Measurements from ENCODE around the gene LTF. TPM values are rescaled to one million over a fixed set of nuclear protein-coding genes. Genes with fewer than 3 reads are reported as not detected.

LTF gene
- polyA plus RNA-seq, 1 donor from 2014 or later = not detected

DNA sequence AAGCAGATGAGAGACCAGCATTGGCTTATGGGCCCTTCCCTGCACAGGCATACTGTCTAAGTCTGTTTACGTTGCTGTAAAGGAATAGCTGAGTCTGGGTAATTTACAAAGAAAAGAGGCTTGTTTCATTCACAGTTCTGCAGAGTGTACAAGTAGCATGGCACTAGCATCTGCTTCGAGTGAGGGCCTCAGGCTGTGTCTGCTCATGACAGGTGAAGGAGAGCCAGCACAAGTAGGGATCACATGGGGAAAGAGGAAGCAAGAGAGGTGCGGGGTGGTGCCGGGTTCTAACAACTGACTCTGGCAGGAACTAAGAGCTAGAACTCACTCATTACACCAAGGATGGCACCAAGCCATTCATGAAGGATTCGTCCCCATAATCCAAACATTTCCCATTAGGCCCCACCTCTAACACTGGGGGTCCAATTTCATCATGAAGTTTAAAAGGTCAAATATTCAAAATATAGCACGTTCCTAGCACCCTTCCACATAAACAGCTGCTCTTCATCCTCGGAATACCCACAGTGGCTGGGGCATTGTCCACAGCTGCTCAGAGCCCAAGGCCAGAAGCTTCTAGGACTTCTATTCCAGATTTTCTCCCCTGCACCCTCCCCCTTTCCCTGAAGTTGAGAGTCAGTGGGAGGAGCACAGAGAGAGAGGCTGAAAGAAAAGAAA, 38.6 kb upstream of the LTF start:
- H3K4me2 ChIP-seq (ENCODE audit: low read length) = no peak overlapping the region

DNA sequence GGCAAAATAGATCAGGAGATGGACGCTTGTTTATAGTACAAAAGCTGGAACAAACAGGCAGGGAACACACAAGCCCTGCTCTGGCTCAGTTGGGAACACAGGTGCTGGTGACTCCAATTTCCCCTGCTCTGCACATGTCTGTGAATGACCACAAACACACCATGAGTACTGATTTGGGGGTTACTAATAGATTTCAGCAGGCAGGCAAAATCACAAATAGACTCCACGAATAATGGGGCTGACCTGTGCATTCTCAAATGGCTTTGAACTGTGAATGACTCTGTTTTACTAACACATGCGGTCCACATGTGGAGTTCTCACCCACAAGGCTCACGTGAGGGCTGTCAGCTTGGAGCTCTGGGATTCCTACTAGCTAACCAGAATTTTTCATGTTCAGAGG, 37.0 kb upstream of the LTF start:
- no peaks in the 10 kb centered on the region for H3K27me3 ChIP-seq (ENCODE audit: insufficient read depth, low read depth, low read length)
- no peak overlapping the region for H3K4me3 ChIP-seq (ENCODE audit: low read length)
- H3K9ac ChIP-seq (ENCODE audit: low read length) = no peak overlapping the region
- no peak for TF ChIP-seq EZH2 (IDR thresholded peaks at IDR 0.05; ENCODE audit: borderline replicate concordance, insufficient read depth, low read length, poor library complexity, severe bottlenecking)
- no peak for TF ChIP-seq POLR2AphosphoS5 (IDR thresholded peaks at IDR 0.05)
- TF ChIP-seq MXI1 (conservative IDR thresholded peaks at IDR 0.05; ENCODE audit: poor library complexity, severe bottlenecking) = no peak
- no peak for TF ChIP-seq EP300 (conservative IDR thresholded peaks at IDR 0.05; ENCODE audit: poor library complexity, severe bottlenecking)
- H4K20me1 ChIP-seq (ENCODE audit: insufficient read depth) = no peaks in the 10 kb centered on the region
- H3K36me3 ChIP-seq (ENCODE audit: insufficient read depth, low read length) = no peaks in the 10 kb centered on the region
- no peak overlapping the region for H2AFZ ChIP-seq (ENCODE audit: low read depth, low read length)
- H3K9me3 ChIP-seq (ENCODE audit: low read length) = no peaks in the 10 kb centered on the region
- no peaks in the 10 kb centered on the region for H3K9me2 ChIP-seq (ENCODE audit: insufficient read depth, low read length)
- H3K79me2 ChIP-seq (replicated peaks; ENCODE audit: insufficient read depth, low read length) = no peaks in the 10 kb centered on the region
- H3K27ac ChIP-seq (ENCODE audit: low read length) = no peak overlapping the region
- H3K4me2 ChIP-seq (ENCODE audit: low read length) = no peak overlapping the region
- H3F3A ChIP-seq (ENCODE audit: insufficient read depth, low read length, poor library complexity, severe bottlenecking) = no peaks in the 10 kb centered on the region

More for the DNA sequence above, 38.6 kb upstream of the LTF start:
- TF ChIP-seq EZH2 (IDR thresholded peaks at IDR 0.05; ENCODE audit: borderline replicate concordance, insufficient read depth, low read length, poor library complexity, severe bottlenecking) (no peak), EP300 (conservative IDR thresholded peaks at IDR 0.05; ENCODE audit: poor library complexity, severe bottlenecking) (no peak), MXI1 (conservative IDR thresholded peaks at IDR 0.05; ENCODE audit: poor library complexity, severe bottlenecking) (no peak), RAD21 (conservative IDR thresholded peaks at IDR 0.05) (no peak), TAF1 (IDR thresholded peaks at IDR 0.05; ENCODE audit: low read depth) (no peak), POLR2AphosphoS5 (IDR thresholded peaks at IDR 0.05) (no peak), SMC3 (conservative IDR thresholded peaks at IDR 0.05; ENCODE audit: poor library complexity) (no peak)
- TF ChIP-seq, protein P1, sequence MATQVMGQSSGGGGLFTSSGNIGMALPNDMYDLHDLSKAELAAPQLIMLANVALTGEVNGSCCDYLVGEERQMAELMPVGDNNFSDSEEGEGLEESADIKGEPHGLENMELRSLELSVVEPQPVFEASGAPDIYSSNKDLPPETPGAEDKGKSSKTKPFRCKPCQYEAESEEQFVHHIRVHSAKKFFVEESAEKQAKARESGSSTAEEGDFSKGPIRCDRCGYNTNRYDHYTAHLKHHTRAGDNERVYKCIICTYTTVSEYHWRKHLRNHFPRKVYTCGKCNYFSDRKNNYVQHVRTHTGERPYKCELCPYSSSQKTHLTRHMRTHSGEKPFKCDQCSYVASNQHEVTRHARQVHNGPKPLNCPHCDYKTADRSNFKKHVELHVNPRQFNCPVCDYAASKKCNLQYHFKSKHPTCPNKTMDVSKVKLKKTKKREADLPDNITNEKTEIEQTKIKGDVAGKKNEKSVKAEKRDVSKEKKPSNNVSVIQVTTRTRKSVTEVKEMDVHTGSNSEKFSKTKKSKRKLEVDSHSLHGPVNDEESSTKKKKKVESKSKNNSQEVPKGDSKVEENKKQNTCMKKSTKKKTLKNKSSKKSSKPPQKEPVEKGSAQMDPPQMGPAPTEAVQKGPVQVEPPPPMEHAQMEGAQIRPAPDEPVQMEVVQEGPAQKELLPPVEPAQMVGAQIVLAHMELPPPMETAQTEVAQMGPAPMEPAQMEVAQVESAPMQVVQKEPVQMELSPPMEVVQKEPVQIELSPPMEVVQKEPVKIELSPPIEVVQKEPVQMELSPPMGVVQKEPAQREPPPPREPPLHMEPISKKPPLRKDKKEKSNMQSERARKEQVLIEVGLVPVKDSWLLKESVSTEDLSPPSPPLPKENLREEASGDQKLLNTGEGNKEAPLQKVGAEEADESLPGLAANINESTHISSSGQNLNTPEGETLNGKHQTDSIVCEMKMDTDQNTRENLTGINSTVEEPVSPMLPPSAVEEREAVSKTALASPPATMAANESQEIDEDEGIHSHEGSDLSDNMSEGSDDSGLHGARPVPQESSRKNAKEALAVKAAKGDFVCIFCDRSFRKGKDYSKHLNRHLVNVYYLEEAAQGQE (IDR thresholded peaks at IDR 0.05; ENCODE audit: borderline replicate concordance) = no peak
- TF ChIP-seq, protein P2, sequence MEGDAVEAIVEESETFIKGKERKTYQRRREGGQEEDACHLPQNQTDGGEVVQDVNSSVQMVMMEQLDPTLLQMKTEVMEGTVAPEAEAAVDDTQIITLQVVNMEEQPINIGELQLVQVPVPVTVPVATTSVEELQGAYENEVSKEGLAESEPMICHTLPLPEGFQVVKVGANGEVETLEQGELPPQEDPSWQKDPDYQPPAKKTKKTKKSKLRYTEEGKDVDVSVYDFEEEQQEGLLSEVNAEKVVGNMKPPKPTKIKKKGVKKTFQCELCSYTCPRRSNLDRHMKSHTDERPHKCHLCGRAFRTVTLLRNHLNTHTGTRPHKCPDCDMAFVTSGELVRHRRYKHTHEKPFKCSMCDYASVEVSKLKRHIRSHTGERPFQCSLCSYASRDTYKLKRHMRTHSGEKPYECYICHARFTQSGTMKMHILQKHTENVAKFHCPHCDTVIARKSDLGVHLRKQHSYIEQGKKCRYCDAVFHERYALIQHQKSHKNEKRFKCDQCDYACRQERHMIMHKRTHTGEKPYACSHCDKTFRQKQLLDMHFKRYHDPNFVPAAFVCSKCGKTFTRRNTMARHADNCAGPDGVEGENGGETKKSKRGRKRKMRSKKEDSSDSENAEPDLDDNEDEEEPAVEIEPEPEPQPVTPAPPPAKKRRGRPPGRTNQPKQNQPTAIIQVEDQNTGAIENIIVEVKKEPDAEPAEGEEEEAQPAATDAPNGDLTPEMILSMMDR (IDR thresholded peaks at IDR 0.05; ENCODE audit: poor library complexity, severe bottlenecking) = no peak
- no peaks in the 10 kb centered on the region for H3K9me3 ChIP-seq (ENCODE audit: low read length)
- no peak overlapping the region for H3K4me3 ChIP-seq (ENCODE audit: low read length)
- no peak overlapping the region for H3K9ac ChIP-seq (ENCODE audit: low read length)
- H3K9me2 ChIP-seq (ENCODE audit: insufficient read depth, low read length) = no peaks in the 10 kb centered on the region
- no peaks in the 10 kb centered on the region for H3K27me3 ChIP-seq (ENCODE audit: insufficient read depth, low read depth, low read length)
- no peaks in the 10 kb centered on the region for H3F3A ChIP-seq (ENCODE audit: insufficient read depth, low read length, poor library complexity, severe bottlenecking)
- no peak overlapping the region for H3K27ac ChIP-seq (ENCODE audit: low read length)
- H4K20me1 ChIP-seq (ENCODE audit: insufficient read depth) = no peaks in the 10 kb centered on the region
- H2AFZ ChIP-seq (ENCODE audit: low read depth, low read length) = no peak overlapping the region
- no peaks in the 10 kb centered on the region for H3K36me3 ChIP-seq (ENCODE audit: insufficient read depth, low read length)
- no peaks in the 10 kb centered on the region for H3K79me2 ChIP-seq (replicated peaks; ENCODE audit: insufficient read depth, low read length)
